Measurements from ENCODE around the gene FAM83C.

Gene FAM83C

DNA sequence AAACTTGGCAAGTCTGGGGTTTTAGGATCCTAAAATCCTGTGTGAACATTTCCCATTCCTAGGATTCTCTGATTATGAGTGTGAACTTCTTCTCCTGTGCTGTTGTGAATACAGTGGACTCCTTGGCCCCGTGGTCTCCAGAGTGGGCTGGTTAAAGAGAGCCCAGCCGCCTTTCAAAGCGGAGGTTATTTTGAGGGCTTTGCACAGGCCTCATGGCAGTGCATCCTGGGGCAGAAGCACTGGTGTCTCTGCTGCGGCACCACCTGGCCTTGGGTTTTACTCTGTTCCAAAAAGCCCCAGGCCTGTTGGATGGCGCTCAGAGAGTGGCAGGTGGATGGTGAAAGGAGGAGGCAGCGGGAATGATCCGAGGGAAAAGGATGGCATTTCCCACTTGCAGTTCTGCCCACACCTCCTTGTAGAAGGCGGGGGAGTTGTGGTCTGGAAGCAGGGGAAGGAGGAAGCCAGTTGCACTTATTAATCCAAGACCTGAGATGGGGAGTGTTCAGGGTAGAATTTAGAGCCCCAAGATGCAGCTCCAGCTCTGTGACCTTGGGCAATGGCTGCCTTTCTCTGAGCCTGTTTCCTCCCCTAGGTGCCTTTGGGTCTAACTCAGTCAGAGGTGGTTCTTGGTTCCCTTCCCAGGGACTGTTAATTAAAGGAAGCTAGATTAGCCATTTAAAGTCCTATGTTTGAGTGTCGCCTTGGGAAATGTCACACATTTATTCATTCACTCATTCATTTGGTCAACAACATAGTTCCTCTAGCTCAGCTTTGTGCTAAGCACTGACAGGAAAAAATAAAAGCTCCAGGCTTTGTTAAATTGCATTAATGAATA, 43.4 kb downstream of the FAM83C start:
- H3K27me3 ChIP-seq (ENCODE audit: control insufficient read depth, insufficient read depth, low read length) = no peaks in the 10 kb centered on the region
- peaks cover 12% of the 10 kb centered on the region for H3K36me3 ChIP-seq (ENCODE audit: control insufficient read depth, insufficient read depth, low read length)
- no peak overlapping the region for H3K9ac ChIP-seq (ENCODE audit: low read depth, low read length)
- no peak overlapping the region for H3K4me3 ChIP-seq (ENCODE audit: low read depth, low read length)
- H3K4me1 ChIP-seq (ENCODE audit: control insufficient read depth, insufficient read depth, low read length) = peaks cover 2% of the 10 kb centered on the region
- H3K9me3 ChIP-seq (ENCODE audit: control insufficient read depth, insufficient read depth, low read length) = no peaks in the 10 kb centered on the region

DNA sequence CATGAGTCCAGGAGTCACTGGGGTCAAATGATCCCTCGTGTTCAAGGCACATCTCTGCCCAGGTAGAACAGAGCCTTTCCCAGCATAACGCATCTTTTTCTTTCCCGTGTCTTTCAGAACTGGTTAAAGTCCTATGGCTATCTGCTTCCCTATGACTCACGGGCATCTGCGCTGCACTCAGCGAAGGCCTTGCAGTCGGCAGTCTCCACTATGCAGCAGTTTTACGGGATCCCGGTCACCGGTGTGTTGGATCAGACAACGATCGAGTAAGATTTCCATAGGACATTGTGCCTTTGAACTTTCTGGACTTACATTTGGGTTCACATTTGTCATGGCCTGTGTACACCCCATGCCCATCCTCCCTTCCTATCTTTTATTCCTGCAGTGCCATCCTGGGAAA, 45.5 kb downstream of the FAM83C start:
- Histone ChIP-seq H3K4me1 (ENCODE audit: control insufficient read depth, insufficient read depth, low read length) (peaks cover 2% of the 10 kb centered on the region), H3K9ac (ENCODE audit: low read depth, low read length) (no peak overlapping the region), H3K36me3 (ENCODE audit: control insufficient read depth, insufficient read depth, low read length) (peaks cover 8% of the 10 kb centered on the region)

GRCh38 chr20:35243986-35244385, 48.2 kb downstream of the FAM83C start:
- H3K36me3 ChIP-seq (ENCODE audit: control insufficient read depth, insufficient read depth, low read length) = peaks cover 5% of the 10 kb centered on the region
- H3K9me3 ChIP-seq (ENCODE audit: control insufficient read depth, insufficient read depth, low read length) = no peaks in the 10 kb centered on the region

More for the DNA sequence above, 45.5 kb downstream of the FAM83C start:
- H3K27me3 ChIP-seq (ENCODE audit: control insufficient read depth, insufficient read depth, low read length) = no peaks in the 10 kb centered on the region
- no peak overlapping the region for H3K4me3 ChIP-seq (ENCODE audit: low read depth, low read length)
- H3K9me3 ChIP-seq (ENCODE audit: control insufficient read depth, insufficient read depth, low read length) = no peaks in the 10 kb centered on the region

DNA sequence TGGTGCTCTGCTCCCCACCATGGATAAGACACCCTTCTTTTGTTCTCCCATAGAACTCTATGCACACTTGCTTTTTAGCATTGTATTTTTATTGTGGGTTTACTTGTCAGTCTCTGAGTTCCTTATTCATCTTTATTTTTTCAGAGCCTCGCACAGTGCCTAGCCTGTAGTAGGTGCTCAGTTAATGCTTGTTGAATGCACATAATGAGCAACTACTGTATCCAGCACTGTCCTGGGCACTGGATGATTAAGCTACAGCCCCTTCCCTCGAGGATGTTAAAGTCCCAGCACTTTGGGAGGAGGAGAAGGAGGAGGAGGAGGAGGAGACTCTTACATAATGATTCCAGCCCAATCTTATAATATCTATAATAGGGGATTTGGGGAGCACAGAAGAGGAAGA, 48.9 kb downstream of the FAM83C start:
- Histone ChIP-seq H3K36me3 (ENCODE audit: control insufficient read depth, insufficient read depth, low read length) (peaks cover 5% of the 10 kb centered on the region), H3K9me3 (ENCODE audit: control insufficient read depth, insufficient read depth, low read length) (no peaks in the 10 kb centered on the region), H3K4me1 (ENCODE audit: control insufficient read depth, insufficient read depth, low read length) (peaks cover 9% of the 10 kb centered on the region), H3K4me3 (ENCODE audit: low read depth, low read length) (no peak overlapping the region), H3K9ac (ENCODE audit: low read depth, low read length) (no peak overlapping the region), H3K27me3 (ENCODE audit: control insufficient read depth, insufficient read depth, low read length) (no peaks in the 10 kb centered on the region)

More at GRCh38 chr20:35243986-35244385, 48.2 kb downstream of the FAM83C start:
- no peak overlapping the region for H3K9ac ChIP-seq (ENCODE audit: low read depth, low read length)
- peaks cover 7% of the 10 kb centered on the region for H3K4me1 ChIP-seq (ENCODE audit: control insufficient read depth, insufficient read depth, low read length)
- H3K27me3 ChIP-seq (ENCODE audit: control insufficient read depth, insufficient read depth, low read length) = no peaks in the 10 kb centered on the region
- no peak overlapping the region for H3K4me3 ChIP-seq (ENCODE audit: low read depth, low read length)

GRCh38 chr20:35240811-35241293, 51.4 kb downstream of the FAM83C start:
- no peaks in the 10 kb centered on the region for H3K9me3 ChIP-seq (ENCODE audit: control insufficient read depth, insufficient read depth, low read length)
- H3K4me1 ChIP-seq (ENCODE audit: control insufficient read depth, insufficient read depth, low read length) = peaks cover 9% of the 10 kb centered on the region
- H3K36me3 ChIP-seq (ENCODE audit: control insufficient read depth, insufficient read depth, low read length) = no peaks in the 10 kb centered on the region
- H3K4me3 ChIP-seq (ENCODE audit: low read depth, low read length) = no peak overlapping the region
- no peaks in the 10 kb centered on the region for H3K27me3 ChIP-seq (ENCODE audit: control insufficient read depth, insufficient read depth, low read length)
- no peak overlapping the region for H3K9ac ChIP-seq (ENCODE audit: low read depth, low read length)

GRCh38 chr20:35240083-35240810, 52.0 kb downstream of the FAM83C start:
- Histone ChIP-seq H3K27me3 (ENCODE audit: control insufficient read depth, insufficient read depth, low read length) (no peaks in the 10 kb centered on the region), H3K4me3 (ENCODE audit: low read depth, low read length) (no peak overlapping the region), H3K9ac (ENCODE audit: low read depth, low read length) (no peak overlapping the region), H3K36me3 (ENCODE audit: control insufficient read depth, insufficient read depth, low read length) (no peaks in the 10 kb centered on the region), H3K4me1 (ENCODE audit: control insufficient read depth, insufficient read depth, low read length) (peaks cover 9% of the 10 kb centered on the region), H3K9me3 (ENCODE audit: control insufficient read depth, insufficient read depth, low read length) (no peaks in the 10 kb centered on the region)

DNA sequence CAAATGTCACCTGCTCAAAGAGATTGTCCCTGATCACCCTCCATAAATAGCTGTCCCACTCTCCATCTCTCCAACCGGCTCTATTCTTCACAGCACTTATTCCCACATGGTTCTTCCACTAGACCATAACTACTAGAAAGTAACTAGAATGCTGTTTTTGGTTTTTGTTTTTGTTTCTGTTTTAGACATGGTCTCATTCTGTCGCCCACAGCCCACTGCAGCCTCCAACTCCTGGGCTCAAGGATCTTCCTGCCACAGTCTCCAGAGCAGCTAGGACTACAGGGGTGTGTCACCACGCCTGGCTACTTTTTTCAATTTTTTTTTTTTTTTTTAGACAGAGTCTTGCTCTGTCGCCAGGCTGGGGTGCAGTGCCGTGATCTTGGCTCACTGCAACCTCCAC, 53.5 kb downstream of the FAM83C start:
- peaks cover 9% of the 10 kb centered on the region for H3K4me1 ChIP-seq (ENCODE audit: control insufficient read depth, insufficient read depth, low read length)
- no peaks in the 10 kb centered on the region for H3K9me3 ChIP-seq (ENCODE audit: control insufficient read depth, insufficient read depth, low read length)
- no peaks in the 10 kb centered on the region for H3K36me3 ChIP-seq (ENCODE audit: control insufficient read depth, insufficient read depth, low read length)
- no peak overlapping the region for H3K9ac ChIP-seq (ENCODE audit: low read depth, low read length)
- H3K27me3 ChIP-seq (ENCODE audit: control insufficient read depth, insufficient read depth, low read length) = no peaks in the 10 kb centered on the region
- no peak overlapping the region for H3K4me3 ChIP-seq (ENCODE audit: low read depth, low read length)

GRCh38 chr20:35238170-35238569, 54.1 kb downstream of the FAM83C start:
- no peaks in the 10 kb centered on the region for H3K36me3 ChIP-seq (ENCODE audit: control insufficient read depth, insufficient read depth, low read length)
- no peaks in the 10 kb centered on the region for H3K27me3 ChIP-seq (ENCODE audit: control insufficient read depth, insufficient read depth, low read length)
- H3K9ac ChIP-seq (ENCODE audit: low read depth, low read length) = no peak overlapping the region
- no peak overlapping the region for H3K4me3 ChIP-seq (ENCODE audit: low read depth, low read length)
- peaks cover 9% of the 10 kb centered on the region for H3K4me1 ChIP-seq (ENCODE audit: control insufficient read depth, insufficient read depth, low read length)
- H3K9me3 ChIP-seq (ENCODE audit: control insufficient read depth, insufficient read depth, low read length) = no peaks in the 10 kb centered on the region

DNA sequence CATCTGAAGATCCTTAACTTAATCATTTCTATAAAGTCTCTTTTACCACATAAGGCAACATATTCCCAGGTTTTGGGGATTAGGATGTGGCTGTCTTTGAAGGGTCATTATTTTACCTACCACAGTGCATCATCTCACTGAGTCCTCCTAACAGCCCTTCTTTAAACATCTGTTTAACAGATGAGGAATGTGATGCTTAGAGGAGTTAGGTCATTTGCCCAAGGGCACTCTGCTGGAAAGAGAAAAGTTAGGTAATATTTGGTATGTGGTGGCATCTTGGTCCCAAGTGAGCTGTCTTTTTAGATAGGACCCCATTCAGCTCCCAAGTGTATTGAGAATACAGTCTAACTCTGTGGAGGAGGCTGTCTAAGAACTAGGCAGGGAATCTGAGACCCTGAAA, 54.7 kb downstream of the FAM83C start:
- Histone ChIP-seq H3K27me3 (ENCODE audit: control insufficient read depth, insufficient read depth, low read length) (no peaks in the 10 kb centered on the region), H3K4me1 (ENCODE audit: control insufficient read depth, insufficient read depth, low read length) (peaks cover 9% of the 10 kb centered on the region), H3K4me3 (ENCODE audit: low read depth, low read length) (no peak overlapping the region), H3K9me3 (ENCODE audit: control insufficient read depth, insufficient read depth, low read length) (no peaks in the 10 kb centered on the region), H3K36me3 (ENCODE audit: control insufficient read depth, insufficient read depth, low read length) (no peaks in the 10 kb centered on the region), H3K9ac (ENCODE audit: low read depth, low read length) (no peak overlapping the region)

DNA sequence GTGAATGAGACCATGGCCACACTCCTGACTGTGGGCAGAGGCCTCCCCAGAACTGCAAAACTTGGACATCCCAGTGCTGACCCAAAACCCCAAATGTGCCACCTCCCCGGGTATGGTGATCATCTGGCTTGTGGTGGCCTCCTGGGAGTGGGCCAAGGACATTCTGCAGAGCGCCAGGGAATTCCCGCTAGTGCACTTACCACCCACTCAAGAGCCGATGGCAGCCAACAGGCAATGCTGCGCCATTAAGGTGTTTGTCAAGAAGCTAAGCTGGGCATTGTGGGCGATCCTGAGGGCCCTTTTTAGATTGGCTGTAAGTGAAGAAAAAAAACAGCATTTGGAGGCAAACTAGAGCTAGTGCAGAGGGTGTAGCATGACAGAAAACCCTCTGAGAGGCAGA, 56.3 kb downstream of the FAM83C start:
- no peak overlapping the region for H3K4me3 ChIP-seq (ENCODE audit: low read depth, low read length)
- H3K9ac ChIP-seq (ENCODE audit: low read depth, low read length) = no peak overlapping the region
- peaks cover 6% of the 10 kb centered on the region for H3K4me1 ChIP-seq (ENCODE audit: control insufficient read depth, insufficient read depth, low read length)
- no peaks in the 10 kb centered on the region for H3K9me3 ChIP-seq (ENCODE audit: control insufficient read depth, insufficient read depth, low read length)
- no peaks in the 10 kb centered on the region for H3K36me3 ChIP-seq (ENCODE audit: control insufficient read depth, insufficient read depth, low read length)
- no peaks in the 10 kb centered on the region for H3K27me3 ChIP-seq (ENCODE audit: control insufficient read depth, insufficient read depth, low read length)

All from iPS-15b (cell line).